HCT116 (cell line): Measurements from ENCODE around the gene FCN1. TPM values are rescaled to one million over a fixed set of nuclear protein-coding genes. Genes with fewer than 3 reads are reported as not detected.

Experiments used
- ATAC-seq: fragments of 200-7000 bp; cut with Tn5 transposase; 2 replicates; pipeline ENCODE4 v1.9.1; 2020; ENCODE audit warnings: mild to moderate bottlenecking, moderate library complexity
- BruUV-seq: library from RNA; stranded (reverse); fragments of 400-500 nt; replicated peaks from 2 replicates; lab custom pipeline; 2021; lab: Mats Ljungman, UMichigan
- CTCF ChIA-PET: fragments of 300-600 bp; sonication (Branson Sonifier 250); formaldehyde crosslinking; loops from one replicate; lab custom pipeline; 2021; ENCODE audit warnings: antibody characterized with exemption; lab: Charles Lee
- POLR2A ChIA-PET: fragments of 300-600, 350-600 bp; sonication (Branson Sonifier 250); formaldehyde crosslinking; loops from one replicate; lab custom pipeline; 2021; ENCODE audit warnings: antibody characterized with exemption; lab: Charles Lee
- RAD21 ChIA-PET, 2 experiments: fragments of 300-600 bp; sonication (Branson Sonifier 250); formaldehyde crosslinking; loops; one replicate each; lab custom pipeline; 2023; ENCODE audit warnings: low total read pairs in 2 of 2; ENCODE audit not compliant: uncharacterized antibody in 2 of 2, unreplicated experiment in 2 of 2, low non-redundant PET in 1 of 2; lab: Charles Lee
- DNase-seq: peaks from one replicate; pipeline ENCODE4 v3.0.0-alpha.2; 2010; ENCODE audit warnings: low read depth, low spot score
- H2AFZ ChIP-seq: fragments of 200-600 bp; shearing (Covaris generic), sonication (generic); 2 replicates; pipeline ENCODE4 v1.6.1; 2017; ENCODE audit warnings: low read depth, mixed run types, mixed read lengths, antibody characterized with exemption, low read length; ENCODE audit not compliant: poor library complexity, severe bottlenecking
- H3K27ac ChIP-seq: 2 replicates; pipeline ENCODE4 v1.5.1; 2012; ENCODE audit warnings: low read depth, low read length
- H3K27me3 ChIP-seq: fragments of 200-600 bp; sonication (generic); 2 replicates; pipeline ENCODE4 v1.6.1; 2016; ENCODE audit warnings: mixed run types, low read length, mixed read lengths; ENCODE audit not compliant: insufficient read depth
- H3K36me3 ChIP-seq, 2 experiments: fragments of 200-500 bp in 1 of 2; fragments of 200-600 bp in 1 of 2; sonication (Bioruptor generic) in 1 of 2; sonication (generic) in 1 of 2; 2 replicates each; pipeline versions ENCODE4 v1.5.1 to v1.6.1; 2014 to 2016; ENCODE audit warnings: low read length in 2 of 2, inconsistent platforms in 1 of 2, mixed read lengths in 1 of 2, mixed run types in 1 of 2; ENCODE audit not compliant: insufficient read depth in 2 of 2, control insufficient read depth in 1 of 2
- H3K4me1 ChIP-seq, 2 experiments: fragments of 200-600 bp in 1 of 2; sonication (generic) in 1 of 2; 2 replicates each; pipeline versions ENCODE4 v1.5.1 to v1.6.1; 2012 to 2017; ENCODE audit warnings: low read length in 2 of 2, inconsistent platforms in 1 of 2, mild to moderate bottlenecking in 1 of 2, mixed read lengths in 1 of 2, mixed run types in 1 of 2, moderate library complexity in 1 of 2; ENCODE audit not compliant: insufficient read depth in 2 of 2, control insufficient read depth in 1 of 2
- H3K4me2 ChIP-seq: fragments of 200-600 bp; sonication (generic); 2 replicates; pipeline ENCODE4 v1.6.1; 2017; ENCODE audit warnings: mixed run types, low read length, mixed read lengths
- H3K4me3 ChIP-seq, 2 experiments: fragments of 200-600 bp in 1 of 2; sonication (generic) in 1 of 2; replicated peaks in 1 of 2; 2 replicates each; pipeline ENCODE4 v1.5.1; 2011 to 2016; ENCODE audit warnings: low read length in 2 of 2, control low read depth in 1 of 2, low read depth in 1 of 2, mild to moderate bottlenecking in 1 of 2, mixed read lengths in 1 of 2, mixed run types in 1 of 2
- H3K79me2 ChIP-seq: fragments of 200-600 bp; sonication (generic); 2 replicates; pipeline ENCODE4 v1.6.1; 2017; ENCODE audit warnings: mild to moderate bottlenecking, mixed run types, low read length, moderate library complexity, mixed read lengths; ENCODE audit not compliant: insufficient read depth
- H3K9ac ChIP-seq: fragments of 200-600 bp; sonication (generic); 2 replicates; pipeline ENCODE4 v1.6.1; 2016; ENCODE audit warnings: low read length, mixed read lengths
- H3K9me2 ChIP-seq: fragments of 200-600 bp; sonication (generic), shearing (Covaris generic); 2 replicates; pipeline ENCODE4 v1.6.1; 2017; ENCODE audit warnings: mixed run types, mild to moderate bottlenecking, moderate library complexity; ENCODE audit not compliant: insufficient read depth
- H3K9me3 ChIP-seq, 2 experiments: fragments of 200-500 bp in 1 of 2; fragments of 200-600 bp in 1 of 2; sonication (Bioruptor generic) in 1 of 2; sonication (generic) in 1 of 2; 2 replicates each; pipeline ENCODE4 v1.6.1; 2014 to 2017; ENCODE audit warnings: low read length in 2 of 2, mixed read lengths in 2 of 2, inconsistent platforms in 1 of 2, low read depth in 1 of 2, mild to moderate bottlenecking in 1 of 2, mixed run types in 1 of 2, moderate library complexity in 1 of 2; ENCODE audit not compliant: control insufficient read depth in 1 of 2, insufficient read depth in 1 of 2
- H4K20me1 ChIP-seq: fragments of 200-600 bp; sonication (generic), shearing (Covaris generic); 2 replicates; pipeline ENCODE4 v1.6.1; 2017; ENCODE audit warnings: mixed run types, mild to moderate bottlenecking, moderate library complexity; ENCODE audit not compliant: insufficient read depth
- EGR1 ChIP-seq: IDR thresholded peaks from 2 replicates; pipeline ENCODE4 v1.6.1; 2012; ENCODE audit warnings: low read depth
- EZH2 ChIP-seq: fragments of 200-600 bp; sonication (generic); IDR thresholded peaks from 2 replicates; pipeline ENCODE4 v1.6.1; 2017; ENCODE audit warnings: antibody characterized with exemption, mixed run types
- JUND ChIP-seq: IDR thresholded peaks from 2 replicates; pipeline ENCODE4 v1.6.1; 2012
- POLR2A ChIP-seq: IDR thresholded peaks from 2 replicates; pipeline ENCODE4 v1.7.0; 2011; ENCODE audit warnings: borderline replicate concordance; ENCODE audit not compliant: insufficient read depth, insufficient read length; ENCODE audit errors: extremely low read depth
- POLR2AphosphoS5 ChIP-seq: IDR thresholded peaks from 2 replicates; pipeline ENCODE4 v1.6.1; 2011; ENCODE audit warnings: mild to moderate bottlenecking, low read depth, low read length, moderate library complexity
- RAD21 ChIP-seq: IDR thresholded peaks from 2 replicates; pipeline ENCODE4 v1.6.1; 2012; ENCODE audit warnings: low read depth, mild to moderate bottlenecking
- SIN3A ChIP-seq: IDR thresholded peaks from 2 replicates; pipeline ENCODE4 v1.6.1; 2012; ENCODE audit warnings: low read depth
- SP1 ChIP-seq: IDR thresholded peaks from 2 replicates; pipeline ENCODE4 v1.6.1; 2012; ENCODE audit warnings: low read depth
- SRF ChIP-seq: IDR thresholded peaks from 2 replicates; pipeline ENCODE4 v1.6.1; 2012; ENCODE audit warnings: low read depth
- YY1 ChIP-seq: IDR thresholded peaks from 2 replicates; pipeline ENCODE4 v1.6.1; 2011; ENCODE audit warnings: low read length, low read depth, moderate library complexity, mild to moderate bottlenecking; ENCODE audit not compliant: insufficient replicate concordance; ENCODE audit errors: extremely low read depth
- ZFX ChIP-seq: fragments of 450-650 bp; IDR thresholded peaks from 2 replicates; pipeline ENCODE4 v1.6.1; 2017
- ZNF274 ChIP-seq: fragments of 200-500 bp; sonication (Bioruptor generic); IDR thresholded peaks from 2 replicates; pipeline ENCODE4 v1.6.1; 2014; ENCODE audit warnings: mild to moderate bottlenecking, low read depth, low read length, inconsistent platforms
- intact Hi-C: fragments of 100-400 bp; cut with micrococcal nuclease; formaldehyde crosslinking; loops from 2 replicates; pipeline ENCODE4 v1.10.0; 2022
- total RNA-seq: library from RNA; stranded (reverse); gene quantifications from one replicate; pipeline ENCODE4 v1.2.1, GENCODE V29; 2021; ENCODE audit not compliant: unreplicated experiment
- TF ChIP-seq, protein P1 (sequence below): IDR thresholded peaks from 2 replicates; pipeline ENCODE4 v1.6.1; 2012
- TF ChIP-seq, protein P2 (sequence below), 3 experiments: fragments of 200-600 bp in 1 of 3; sonication (generic) in 1 of 3; IDR thresholded peaks in 2 of 3; conservative IDR thresholded peaks in 1 of 3; 2 replicates each; pipeline ENCODE4 v1.5.1; 2012 to 2017; ENCODE audit warnings: low read depth in 2 of 3, low read length in 2 of 3, antibody characterized with exemption in 1 of 3, borderline replicate concordance in 1 of 3, control low read depth in 1 of 3, mild to moderate bottlenecking in 1 of 3, mixed read lengths in 1 of 3, mixed run types in 1 of 3, moderate library complexity in 1 of 3; ENCODE audit not compliant: insufficient read depth in 1 of 3
- TF ChIP-seq, protein P3 (sequence below): IDR thresholded peaks from 2 replicates; pipeline ENCODE4 v1.6.1; 2012; ENCODE audit warnings: low read depth

FCN1 gene
- total RNA-seq, 1 experiment from 2014 or later, result not detected

DNA sequence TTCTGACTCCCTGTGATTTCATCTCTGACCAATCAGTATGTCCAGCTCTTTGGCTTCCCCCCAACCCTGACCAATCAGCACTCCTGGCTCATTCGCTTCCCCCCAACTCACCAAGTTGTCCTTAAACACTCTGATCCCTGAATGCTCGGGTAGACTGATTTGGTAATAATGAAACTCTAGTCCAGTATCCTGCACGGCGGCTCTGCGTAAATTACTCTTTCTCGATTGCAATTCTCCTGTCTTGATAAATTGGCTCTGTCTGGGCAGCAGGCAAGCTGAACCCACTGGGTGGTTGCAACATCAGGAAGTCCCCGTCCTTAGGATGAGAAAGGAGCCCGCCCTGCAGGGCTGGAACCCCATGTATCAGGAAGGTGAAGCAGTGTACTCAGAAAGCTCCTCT is 26.7 kb downstream of the FCN1 start:
- Histone ChIP-seq H3K27me3 (no peaks in the 10 kb centered on the region), H4K20me1 (no peaks in the 10 kb centered on the region), H3K4me3 (no peak overlapping the region), H3K9ac (no peak overlapping the region), H3K4me2 (no peak overlapping the region), H3K9me2 (no peaks in the 10 kb centered on the region), H2AFZ (no peak overlapping the region), H3K9me3 (no peaks in the 10 kb centered on the region), H3K4me1 (peaks cover 9 to 12% of the 10 kb centered on the region in 2 experiments), H3K79me2 (no peaks in the 10 kb centered on the region), H3K27ac (no peak overlapping the region), H3K36me3 (no peaks in the 10 kb centered on the region)
- TF ChIP-seq YY1 (no peak), SP1 (no peak), EGR1 (no peak), ZFX (no peak), SRF (no peak), SIN3A (no peak), POLR2AphosphoS5 (no peak), JUND (no peak), RAD21 (no peak), POLR2A (no peak), EZH2 (no peak), ZNF274 (no peak)
- TF ChIP-seq, protein P1, sequence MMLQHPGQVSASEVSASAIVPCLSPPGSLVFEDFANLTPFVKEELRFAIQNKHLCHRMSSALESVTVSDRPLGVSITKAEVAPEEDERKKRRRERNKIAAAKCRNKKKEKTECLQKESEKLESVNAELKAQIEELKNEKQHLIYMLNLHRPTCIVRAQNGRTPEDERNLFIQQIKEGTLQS, result no peak
- TF ChIP-seq, protein P2, sequence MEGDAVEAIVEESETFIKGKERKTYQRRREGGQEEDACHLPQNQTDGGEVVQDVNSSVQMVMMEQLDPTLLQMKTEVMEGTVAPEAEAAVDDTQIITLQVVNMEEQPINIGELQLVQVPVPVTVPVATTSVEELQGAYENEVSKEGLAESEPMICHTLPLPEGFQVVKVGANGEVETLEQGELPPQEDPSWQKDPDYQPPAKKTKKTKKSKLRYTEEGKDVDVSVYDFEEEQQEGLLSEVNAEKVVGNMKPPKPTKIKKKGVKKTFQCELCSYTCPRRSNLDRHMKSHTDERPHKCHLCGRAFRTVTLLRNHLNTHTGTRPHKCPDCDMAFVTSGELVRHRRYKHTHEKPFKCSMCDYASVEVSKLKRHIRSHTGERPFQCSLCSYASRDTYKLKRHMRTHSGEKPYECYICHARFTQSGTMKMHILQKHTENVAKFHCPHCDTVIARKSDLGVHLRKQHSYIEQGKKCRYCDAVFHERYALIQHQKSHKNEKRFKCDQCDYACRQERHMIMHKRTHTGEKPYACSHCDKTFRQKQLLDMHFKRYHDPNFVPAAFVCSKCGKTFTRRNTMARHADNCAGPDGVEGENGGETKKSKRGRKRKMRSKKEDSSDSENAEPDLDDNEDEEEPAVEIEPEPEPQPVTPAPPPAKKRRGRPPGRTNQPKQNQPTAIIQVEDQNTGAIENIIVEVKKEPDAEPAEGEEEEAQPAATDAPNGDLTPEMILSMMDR (IDR thresholded peaks at IDR 0.05 in 2 of 3, conservative IDR thresholded peaks at IDR 0.05 in 1 of 3; ENCODE audit: borderline replicate concordance in 1 of 3, insufficient read depth in 1 of 3, low read depth in 2 of 3, low read length in 2 of 3), result no peak
- TF ChIP-seq, protein P3, sequence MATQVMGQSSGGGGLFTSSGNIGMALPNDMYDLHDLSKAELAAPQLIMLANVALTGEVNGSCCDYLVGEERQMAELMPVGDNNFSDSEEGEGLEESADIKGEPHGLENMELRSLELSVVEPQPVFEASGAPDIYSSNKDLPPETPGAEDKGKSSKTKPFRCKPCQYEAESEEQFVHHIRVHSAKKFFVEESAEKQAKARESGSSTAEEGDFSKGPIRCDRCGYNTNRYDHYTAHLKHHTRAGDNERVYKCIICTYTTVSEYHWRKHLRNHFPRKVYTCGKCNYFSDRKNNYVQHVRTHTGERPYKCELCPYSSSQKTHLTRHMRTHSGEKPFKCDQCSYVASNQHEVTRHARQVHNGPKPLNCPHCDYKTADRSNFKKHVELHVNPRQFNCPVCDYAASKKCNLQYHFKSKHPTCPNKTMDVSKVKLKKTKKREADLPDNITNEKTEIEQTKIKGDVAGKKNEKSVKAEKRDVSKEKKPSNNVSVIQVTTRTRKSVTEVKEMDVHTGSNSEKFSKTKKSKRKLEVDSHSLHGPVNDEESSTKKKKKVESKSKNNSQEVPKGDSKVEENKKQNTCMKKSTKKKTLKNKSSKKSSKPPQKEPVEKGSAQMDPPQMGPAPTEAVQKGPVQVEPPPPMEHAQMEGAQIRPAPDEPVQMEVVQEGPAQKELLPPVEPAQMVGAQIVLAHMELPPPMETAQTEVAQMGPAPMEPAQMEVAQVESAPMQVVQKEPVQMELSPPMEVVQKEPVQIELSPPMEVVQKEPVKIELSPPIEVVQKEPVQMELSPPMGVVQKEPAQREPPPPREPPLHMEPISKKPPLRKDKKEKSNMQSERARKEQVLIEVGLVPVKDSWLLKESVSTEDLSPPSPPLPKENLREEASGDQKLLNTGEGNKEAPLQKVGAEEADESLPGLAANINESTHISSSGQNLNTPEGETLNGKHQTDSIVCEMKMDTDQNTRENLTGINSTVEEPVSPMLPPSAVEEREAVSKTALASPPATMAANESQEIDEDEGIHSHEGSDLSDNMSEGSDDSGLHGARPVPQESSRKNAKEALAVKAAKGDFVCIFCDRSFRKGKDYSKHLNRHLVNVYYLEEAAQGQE, result no peak
- intact Hi-C loops, result no loop called here
- RAD21 ChIA-PET, result no interaction called here
- DNase-seq, result no peak
- ATAC-seq, result no peak
- POLR2A ChIA-PET, result no interaction called here
- CTCF ChIA-PET, result no interaction called here
- BruUV-seq, result no TSS peak
